Stimulated activated effector memory CD8-positive, alpha-beta T cell treated with anti-CD3 and anti-CD28 coated beads, Interleukin-12 subunit alpha, Interleukin-12 subunit beta, amount 100 ng/mL, for 72 hours (primary cell): ENCODE data around the gene LYSMD2.
"Not testable (repeated sequence)": the region's sequence is repeated elsewhere in the genome, so short reads cannot be mapped to it uniquely, and the experiment has no call there.

Experiments used
- ATAC-seq: fragments of 150-1000 bp; cut with Tn5 transposase; 2 replicates; pipeline ENCODE4 v1.10.0; 2021
- DNase-seq, 2 donors: peaks; one replicate each; pipeline ENCODE4 v3.0.0; 2021 to 2022; ENCODE audit warnings: low spot score in 2 of 2
- H3K27ac Mint-ChIP-seq: one replicate; pipeline ENCODE4 v1.8.0; 2022; ENCODE audit warnings: mild to moderate bottlenecking, mixed read lengths
- H3K36me3 Mint-ChIP-seq: one replicate; pipeline ENCODE4 v1.8.0; 2022; ENCODE audit warnings: mild to moderate bottlenecking, mixed read lengths
- H3K4me1 Mint-ChIP-seq: one replicate; pipeline ENCODE4 v1.8.0; 2022; ENCODE audit warnings: mixed read lengths
- H3K4me3 Mint-ChIP-seq: one replicate; pipeline ENCODE4 v1.8.0; 2022; ENCODE audit warnings: mild to moderate bottlenecking, mixed read lengths
- H3K9me3 Mint-ChIP-seq: one replicate; pipeline ENCODE4 v1.8.0; 2022; ENCODE audit warnings: mixed read lengths

Gene LYSMD2, protein sequence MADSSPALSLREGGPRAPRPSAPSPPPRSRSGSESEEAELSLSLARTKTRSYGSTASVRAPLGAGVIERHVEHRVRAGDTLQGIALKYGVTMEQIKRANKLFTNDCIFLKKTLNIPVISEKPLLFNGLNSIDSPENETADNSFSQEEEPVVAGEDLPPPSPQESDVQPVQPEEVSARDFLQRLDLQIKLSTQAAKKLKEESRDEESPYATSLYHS

DNA sequence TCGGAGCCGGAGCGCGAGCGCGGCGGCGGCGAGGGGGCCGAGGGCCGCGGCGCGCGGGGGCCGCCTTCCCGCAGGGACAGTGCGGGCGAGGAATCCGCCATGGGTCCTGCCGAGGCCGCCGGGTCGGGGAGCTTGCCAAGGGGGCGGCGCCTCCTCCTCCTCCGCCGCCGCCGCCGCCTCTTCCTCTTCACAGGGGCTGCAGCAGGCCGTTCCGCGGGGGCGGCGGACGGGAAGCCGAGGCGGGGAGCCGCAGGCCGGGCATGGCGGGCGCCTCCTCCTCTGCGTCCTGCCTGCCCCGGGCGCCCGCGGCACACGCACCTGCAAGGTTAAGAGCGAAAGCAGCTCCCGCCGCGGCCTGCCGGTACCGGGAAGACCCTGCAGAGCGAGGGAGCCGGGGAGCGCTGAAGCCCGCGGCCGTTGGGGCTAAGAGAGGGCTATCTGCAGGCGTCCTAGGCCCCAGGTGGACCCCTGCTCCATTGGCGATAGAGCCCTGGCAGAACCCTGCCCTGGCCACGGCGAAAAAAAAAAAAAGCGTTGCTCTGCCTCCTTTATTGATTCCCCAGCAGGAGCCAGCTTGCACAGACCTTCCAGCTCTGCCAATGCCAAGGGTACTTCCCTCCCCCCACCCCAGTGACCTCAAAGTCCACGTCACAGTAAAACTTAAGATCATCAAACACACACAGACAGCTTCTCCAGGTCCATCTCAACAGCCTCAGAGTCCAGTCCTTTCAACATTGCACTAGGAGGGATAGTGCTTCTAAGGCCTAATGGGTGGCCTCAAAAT lies at the start of gene LYSMD2:
Gene LYSMD2, minus strand, starts transcription at position 134 of the 784 bp plus-strand sequence. Its CDS starts 33 bp downstream, at position 101.
- no peaks in the 10 kb centered on the region for H3K9me3 Mint-ChIP-seq
- peaks cover 12% of the 10 kb centered on the region for H3K36me3 Mint-ChIP-seq
- H3K27ac Mint-ChIP-seq, result peak within 1 kb of the TSS; percentile 64
- peak; percentile 79 for ATAC-seq
- DNase-seq, result peak; percentile 67 to 87
- H3K4me3 Mint-ChIP-seq, result peak within 1 kb of the TSS; percentile 80
- H3K4me1 Mint-ChIP-seq, result peaks cover 50% of the 10 kb centered on the region

DNA sequence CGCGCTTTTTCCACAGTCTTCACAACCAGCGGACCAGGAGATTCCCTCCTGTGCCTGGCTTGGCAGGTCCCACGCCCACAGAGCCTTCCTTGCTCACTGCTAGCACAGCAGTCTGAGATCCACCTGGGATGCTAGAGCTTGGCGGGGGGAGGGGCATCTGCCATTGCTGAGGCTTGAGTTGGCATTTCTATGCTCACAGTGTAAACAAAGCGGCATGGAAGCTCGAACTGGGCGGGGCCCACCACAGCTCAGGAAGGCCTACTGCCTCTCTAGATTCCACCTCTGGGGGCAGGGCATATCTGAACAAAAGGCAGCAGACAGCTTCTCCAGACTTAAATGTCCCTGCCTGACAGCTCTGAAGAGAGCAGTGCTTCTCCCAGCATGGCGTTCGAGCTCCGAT lies 49.7 kb upstream of the LYSMD2 start:
- peaks cover 14% of the 10 kb centered on the region for H3K36me3 Mint-ChIP-seq
- not testable (repeated sequence) for H3K4me1 Mint-ChIP-seq, H3K4me3 Mint-ChIP-seq, H3K27ac Mint-ChIP-seq, DNase-seq, ATAC-seq, H3K9me3 Mint-ChIP-seq

DNA sequence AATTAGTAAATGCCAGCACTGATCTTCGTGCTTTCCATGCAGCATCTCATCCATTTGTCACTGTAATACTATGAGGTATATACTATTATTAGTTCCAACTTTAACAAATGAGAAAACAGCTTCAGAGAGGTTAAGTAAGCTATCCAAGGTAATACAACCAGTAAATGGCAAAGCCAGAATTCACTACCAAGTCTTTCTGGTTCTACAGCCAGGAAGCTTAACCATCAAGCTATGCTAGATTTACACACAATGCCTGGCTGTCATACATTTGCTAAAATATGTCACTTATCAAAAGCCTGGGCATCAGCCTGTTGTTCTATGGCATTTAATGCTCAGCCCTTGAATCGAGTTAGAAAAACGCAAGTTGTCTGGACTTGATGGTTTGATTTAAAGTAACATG lies 46.5 kb upstream of the LYSMD2 start:
- no peak for DNase-seq
- Mint-ChIP-seq H3K4me1 (peaks cover 4% of the 10 kb centered on the region), H3K9me3 (no peaks in the 10 kb centered on the region), H3K27ac (no peak overlapping the region), H3K36me3 (peaks cover 20% of the 10 kb centered on the region), H3K4me3 (no peak overlapping the region)
- no peak for ATAC-seq

GRCh38 chr15:51782357-51782896 lies 45.0 kb upstream of the LYSMD2 start:
- H3K9me3 Mint-ChIP-seq, result no peaks in the 10 kb centered on the region
- no peak overlapping the region for H3K4me3 Mint-ChIP-seq
- DNase-seq (no peak), ATAC-seq (no peak)
- peaks cover 4% of the 10 kb centered on the region for H3K4me1 Mint-ChIP-seq
- H3K36me3 Mint-ChIP-seq, result peaks cover 21% of the 10 kb centered on the region
- no peak overlapping the region for H3K27ac Mint-ChIP-seq

DNA sequence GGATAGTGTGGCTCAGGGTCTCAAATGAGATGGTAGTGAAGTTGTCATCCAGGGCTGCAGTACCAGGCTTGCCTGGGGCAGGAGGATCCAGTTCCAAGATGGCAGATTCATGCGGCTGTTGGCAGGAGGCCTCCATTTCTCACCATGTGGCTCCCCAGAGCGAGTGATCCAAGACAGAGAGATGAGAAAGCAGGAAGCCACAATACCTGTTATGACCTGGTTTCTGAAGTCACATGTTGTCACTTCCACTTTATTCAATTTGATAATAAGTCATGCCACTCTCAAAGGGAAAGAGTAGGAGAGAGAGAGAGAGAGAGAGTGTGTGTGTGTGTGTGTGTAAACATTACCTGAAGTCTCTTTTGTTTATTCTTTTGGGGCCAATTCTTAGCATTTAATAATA lies 44.1 kb upstream of the LYSMD2 start:
- DNase-seq, result no peak
- no peak overlapping the region for H3K4me3 Mint-ChIP-seq
- peaks cover 21% of the 10 kb centered on the region for H3K36me3 Mint-ChIP-seq
- no peak overlapping the region for H3K27ac Mint-ChIP-seq
- ATAC-seq, result peak; percentile 40
- H3K9me3 Mint-ChIP-seq, result no peaks in the 10 kb centered on the region
- peaks cover 4% of the 10 kb centered on the region for H3K4me1 Mint-ChIP-seq

DNA sequence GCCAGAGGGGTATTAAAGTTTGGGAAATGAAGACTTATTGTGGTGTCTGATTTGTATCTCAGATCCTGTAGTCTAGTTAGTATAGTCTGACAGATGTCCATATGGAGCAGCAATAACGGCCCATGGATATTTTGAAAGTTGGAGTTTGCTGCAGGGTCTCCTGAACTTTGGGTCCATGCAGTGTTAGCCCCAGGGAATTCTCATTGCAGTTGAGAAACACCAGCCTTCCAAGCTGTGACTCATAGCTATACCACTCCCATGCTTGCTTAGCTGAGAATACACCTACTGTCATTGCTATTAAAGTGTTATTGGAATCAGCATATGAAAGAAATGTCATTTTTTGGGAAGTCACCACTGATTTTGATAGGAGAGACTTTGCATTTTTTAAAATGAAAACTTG lies 43.2 kb upstream of the LYSMD2 start:
- ATAC-seq (no peak), DNase-seq (no peak)
- H3K9me3 Mint-ChIP-seq, result no peaks in the 10 kb centered on the region
- peaks cover 28% of the 10 kb centered on the region for H3K36me3 Mint-ChIP-seq
- H3K4me1 Mint-ChIP-seq, result peaks cover 9% of the 10 kb centered on the region
- H3K4me3 Mint-ChIP-seq, result no peak overlapping the region
- H3K27ac Mint-ChIP-seq, result no peak overlapping the region

DNA sequence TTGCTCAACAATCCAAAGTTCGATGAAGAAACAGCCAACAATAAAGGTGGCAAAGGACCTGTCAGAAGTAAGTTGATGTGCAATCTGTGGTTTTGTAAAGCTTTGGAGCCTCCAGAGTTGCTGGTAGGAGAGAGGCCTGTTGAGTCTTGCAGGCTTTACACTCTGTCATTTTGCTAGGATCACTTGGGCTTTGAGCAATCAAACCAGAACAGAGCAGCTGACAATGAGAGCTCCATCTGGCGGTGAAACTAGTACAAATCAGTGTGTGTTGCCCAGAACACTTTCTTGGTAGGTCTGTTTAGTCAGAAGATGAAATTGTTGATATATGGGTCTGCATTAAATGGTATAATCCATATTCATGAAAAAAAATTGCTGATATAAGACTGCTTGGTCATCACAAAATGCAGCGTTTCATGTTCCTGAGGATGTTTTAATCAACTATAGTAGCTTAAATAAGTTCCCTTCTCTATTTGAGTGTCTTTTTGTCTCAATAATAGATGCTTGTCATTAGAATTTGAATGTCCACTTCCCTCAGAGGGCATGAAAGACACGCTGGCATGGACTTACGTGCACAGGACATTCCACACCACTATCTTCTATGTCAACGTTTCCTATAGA lies 39.6 kb upstream of the LYSMD2 start:
- peaks cover 24% of the 10 kb centered on the region for H3K36me3 Mint-ChIP-seq

GRCh38 chr15:51775967-51776816 lies 38.7 kb upstream of the LYSMD2 start:
- DNase-seq, result peak; percentile 17 to 66
- no peaks in the 10 kb centered on the region for H3K9me3 Mint-ChIP-seq
- no peak overlapping the region for H3K27ac Mint-ChIP-seq

More for the DNA sequence above, 39.6 kb upstream of the LYSMD2 start:
- peak; percentile 83 for ATAC-seq
- peaks cover 9% of the 10 kb centered on the region for H3K4me1 Mint-ChIP-seq
- no peak overlapping the region for H3K4me3 Mint-ChIP-seq
- no peaks in the 10 kb centered on the region for H3K9me3 Mint-ChIP-seq
- no peak overlapping the region for H3K27ac Mint-ChIP-seq
- peak; percentile 54 to 76 for DNase-seq

GRCh38 chr15:51774916-51775315 lies 37.5 kb upstream of the LYSMD2 start:
- peaks cover 24% of the 10 kb centered on the region for H3K36me3 Mint-ChIP-seq
- no peak overlapping the region for H3K27ac Mint-ChIP-seq
- H3K4me1 Mint-ChIP-seq, result peaks cover 5% of the 10 kb centered on the region
- no peaks in the 10 kb centered on the region for H3K9me3 Mint-ChIP-seq
- no peak overlapping the region for H3K4me3 Mint-ChIP-seq
- ATAC-seq, result no peak
- DNase-seq, result no peak

More at GRCh38 chr15:51775967-51776816, 38.7 kb upstream of the LYSMD2 start:
- no peak overlapping the region for H3K4me3 Mint-ChIP-seq
- ATAC-seq, result peak; percentile 65
- peaks cover 24% of the 10 kb centered on the region for H3K36me3 Mint-ChIP-seq
- H3K4me1 Mint-ChIP-seq, result peaks cover 5% of the 10 kb centered on the region

DNA sequence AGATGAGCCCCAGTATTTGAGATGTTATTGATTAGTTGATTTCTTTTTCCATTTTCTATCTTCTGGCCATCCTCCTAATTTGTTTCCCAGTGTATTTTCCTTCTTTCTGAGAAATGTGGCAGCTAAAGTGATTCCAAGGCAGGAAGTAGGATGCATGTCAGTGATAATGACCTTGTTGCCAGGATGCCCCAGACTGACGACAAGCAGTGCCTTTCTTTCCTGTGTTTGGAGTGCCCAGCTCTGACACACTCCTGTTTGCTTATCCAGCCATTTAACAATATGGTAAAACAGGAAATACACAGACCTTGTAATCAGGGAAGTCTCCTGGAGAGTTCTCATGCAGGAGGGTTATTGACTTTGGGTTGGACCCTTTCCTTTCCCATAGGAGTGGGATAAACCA lies 34.3 kb upstream of the LYSMD2 start:
- ATAC-seq, result no peak
- DNase-seq, result no peak
- Mint-ChIP-seq H3K27ac (peak overlapping the region; percentile 77), H3K36me3 (peaks cover 17% of the 10 kb centered on the region), H3K9me3 (no peaks in the 10 kb centered on the region), H3K4me1 (peaks cover 12% of the 10 kb centered on the region), H3K4me3 (no peak overlapping the region)

DNA sequence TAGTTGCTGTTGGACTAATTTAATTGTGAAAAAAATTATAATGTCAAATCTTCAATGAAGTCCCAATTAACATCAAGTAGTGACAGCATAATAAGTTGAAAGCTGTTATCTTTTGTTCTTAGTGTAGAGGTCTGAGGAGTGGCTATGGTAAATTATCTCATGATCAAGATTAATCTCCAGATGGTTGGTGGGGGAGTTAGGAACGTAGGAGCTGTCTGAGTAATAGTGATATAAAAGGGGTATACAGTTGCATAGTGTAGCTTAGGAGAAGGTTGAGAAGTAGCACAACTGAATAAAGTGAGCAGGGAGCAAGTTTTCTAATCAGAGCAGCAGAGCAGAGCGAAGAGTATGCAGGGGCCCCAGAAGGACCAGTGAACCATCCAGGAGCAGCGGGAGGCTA lies 33.4 kb upstream of the LYSMD2 start:
- DNase-seq, result no peak
- H3K4me3 Mint-ChIP-seq, result no peak overlapping the region
- H3K4me1 Mint-ChIP-seq, result peaks cover 8% of the 10 kb centered on the region
- H3K27ac Mint-ChIP-seq, result no peak overlapping the region
- H3K9me3 Mint-ChIP-seq, result no peaks in the 10 kb centered on the region
- peaks cover 13% of the 10 kb centered on the region for H3K36me3 Mint-ChIP-seq
- ATAC-seq, result no peak

GRCh38 chr15:51768018-51768417 lies 30.6 kb upstream of the LYSMD2 start:
- no peak overlapping the region for H3K4me3 Mint-ChIP-seq
- DNase-seq (no peak), ATAC-seq (no peak)
- H3K9me3 Mint-ChIP-seq, result no peaks in the 10 kb centered on the region
- H3K36me3 Mint-ChIP-seq, result no peaks in the 10 kb centered on the region
- peak overlapping the region; percentile 89 for H3K27ac Mint-ChIP-seq
- H3K4me1 Mint-ChIP-seq, result peaks cover 7% of the 10 kb centered on the region

DNA sequence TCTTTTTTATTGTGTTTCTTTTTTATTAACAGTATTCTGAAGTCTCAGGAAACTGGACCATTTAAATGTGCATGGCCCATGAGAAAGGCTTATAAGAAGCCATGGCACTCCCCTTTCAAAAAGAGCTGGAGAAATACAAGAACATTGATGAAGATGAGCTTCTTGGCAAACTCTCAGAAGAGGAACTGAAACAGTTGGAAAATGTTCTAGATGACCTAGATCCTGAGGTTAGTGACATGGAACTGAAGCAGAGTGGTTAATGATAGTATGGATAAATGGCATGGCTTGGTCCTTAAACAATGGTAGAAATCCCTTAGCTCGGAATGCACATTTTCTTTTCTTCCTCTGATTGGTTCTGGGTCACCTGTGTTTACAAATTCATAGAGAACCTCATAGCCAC lies 28.9 kb upstream of the LYSMD2 start:
- Mint-ChIP-seq H3K4me3 (no peak overlapping the region), H3K27ac (no peak overlapping the region), H3K36me3 (no peaks in the 10 kb centered on the region), H3K4me1 (peaks cover 7% of the 10 kb centered on the region), H3K9me3 (no peaks in the 10 kb centered on the region)
- DNase-seq, result no peak
- no peak for ATAC-seq

GRCh38 chr15:51765751-51766150 lies 28.3 kb upstream of the LYSMD2 start:
- Mint-ChIP-seq H3K27ac (no peak overlapping the region), H3K4me1 (peaks cover 7% of the 10 kb centered on the region), H3K36me3 (no peaks in the 10 kb centered on the region), H3K4me3 (no peak overlapping the region), H3K9me3 (no peaks in the 10 kb centered on the region)
- ATAC-seq, result no peak
- DNase-seq, result no peak

GRCh38 chr15:51760805-51761204 lies 23.4 kb upstream of the LYSMD2 start:
- Mint-ChIP-seq H3K36me3 (no peaks in the 10 kb centered on the region), H3K4me3 (no peak overlapping the region), H3K27ac (no peak overlapping the region), H3K9me3 (no peaks in the 10 kb centered on the region), H3K4me1 (peaks cover 2% of the 10 kb centered on the region)
- ATAC-seq (no peak), DNase-seq (no peak)
